Measurements from ENCODE around the gene EMC6.

DNA sequence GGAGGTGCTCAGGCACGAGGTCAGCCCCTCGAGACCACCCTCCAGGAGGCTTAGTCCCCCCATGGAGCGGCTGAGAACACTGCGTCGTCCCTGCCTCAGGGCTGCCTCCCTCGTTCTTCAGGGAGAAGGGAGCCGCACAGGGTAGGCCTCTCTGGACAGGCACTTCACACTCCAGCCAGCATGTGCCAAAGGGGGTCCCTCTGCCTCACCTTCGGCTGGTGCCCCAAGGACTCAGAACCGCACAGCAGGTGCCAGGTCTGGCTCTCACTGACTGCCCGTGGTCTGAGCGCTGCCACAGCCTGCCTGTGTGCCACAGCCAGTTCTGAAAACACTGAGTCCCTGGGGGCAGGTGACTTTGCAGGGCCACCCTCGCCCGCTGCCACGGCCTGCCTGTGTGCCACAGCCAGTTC lies 20.2 kb downstream of the EMC6 start:
- TF ChIP-seq BHLHE40 (IDR thresholded peaks at IDR 0.05; ENCODE audit: borderline replicate concordance) (no peak), FOXA1 (IDR thresholded peaks at IDR 0.05) (no peak), SP1 (IDR thresholded peaks at IDR 0.05) (no peak), TARDBP (IDR thresholded peaks at IDR 0.05) (no peak), ZNF384 (IDR thresholded peaks at IDR 0.05) (no peak)
